SK-N-SH treated with all-trans-retinoic acid at 6 μM for 48 hours (cell line): ENCODE data around the gene DCXR.

Source experiments
- ATAC-seq: fragments of 200-7000 bp; cut with Tn5 transposase; 3 replicates; pipeline ENCODE4 v1.9.1; 2020; ENCODE audit warnings: mild to moderate bottlenecking, moderate library complexity
- BACH2 ChIP-seq: fragments of 250-450 bp; sonication (Bioruptor Pico); IDR thresholded peaks from 2 replicates; pipeline ENCODE4 v1.9.0; 2021; ENCODE audit warnings: mild to moderate bottlenecking, borderline replicate concordance
- CSDC2 ChIP-seq: fragments of 250-450 bp; sonication (Bioruptor Pico); IDR thresholded peaks from 2 replicates; pipeline ENCODE4 v1.5.0; 2020; ENCODE audit warnings: mild to moderate bottlenecking, moderate library complexity
- ESRRG ChIP-seq: fragments of 250-450 bp; sonication (Bioruptor Pico); IDR thresholded peaks from 2 replicates; pipeline ENCODE4 v1.6.1; 2021; ENCODE audit warnings: mild to moderate bottlenecking
- GLIS3 ChIP-seq: fragments of 250-450 bp; sonication (Bioruptor Pico); IDR thresholded peaks from 2 replicates; pipeline ENCODE4 v1.5.0; 2020; ENCODE audit warnings: mild to moderate bottlenecking, moderate library complexity
- ISL1 ChIP-seq: fragments of 250-450 bp; sonication (Bioruptor Pico); IDR thresholded peaks from 2 replicates; pipeline ENCODE4 v2.1.2; 2022; ENCODE audit warnings: mild to moderate bottlenecking, moderate library complexity
- OSR1 ChIP-seq: fragments of 250-450 bp; sonication (Bioruptor Pico); IDR thresholded peaks from 2 replicates; pipeline ENCODE4 v1.8.0; 2022; ENCODE audit warnings: moderate library complexity, mild to moderate bottlenecking, inconsistent platforms
- PPARA ChIP-seq: fragments of 250-450 bp; sonication (Bioruptor Pico); IDR thresholded peaks from 2 replicates; pipeline ENCODE4 v1.5.0; 2020; ENCODE audit warnings: mild to moderate bottlenecking, borderline replicate concordance
- RARB ChIP-seq: fragments of 250-450 bp; sonication (Bioruptor Pico); IDR thresholded peaks from 2 replicates; pipeline ENCODE4 v1.8.0; 2021; ENCODE audit warnings: mild to moderate bottlenecking, moderate library complexity
- SNAI2 ChIP-seq: fragments of 250-450 bp; sonication (Bioruptor Pico); IDR thresholded peaks from 2 replicates; pipeline ENCODE4 v1.5.0; 2020; ENCODE audit warnings: mild to moderate bottlenecking, moderate library complexity
- TCF4 ChIP-seq: fragments of 250-450 bp; sonication (Bioruptor Pico); IDR thresholded peaks from 2 replicates; pipeline ENCODE4 v1.8.0; 2021; ENCODE audit warnings: mild to moderate bottlenecking, moderate library complexity, borderline replicate concordance
- TOX ChIP-seq: fragments of 250-450 bp; sonication (Bioruptor Pico); IDR thresholded peaks from 2 replicates; pipeline ENCODE4 v1.8.0; 2021; ENCODE audit warnings: mild to moderate bottlenecking, moderate library complexity, borderline replicate concordance
- ZC3H10 ChIP-seq: fragments of 250-450 bp; sonication (Bioruptor Pico); IDR thresholded peaks from 2 replicates; pipeline ENCODE4 v1.5.1; 2021; ENCODE audit warnings: mild to moderate bottlenecking, moderate library complexity
- ZFP3 ChIP-seq: fragments of 250-450 bp; sonication (Bioruptor Pico); IDR thresholded peaks from 2 replicates; pipeline ENCODE4 v1.5.0; 2020; ENCODE audit warnings: mild to moderate bottlenecking, moderate library complexity
- ZFP30 ChIP-seq: fragments of 450-650 bp; formaldehyde crosslinking; IDR thresholded peaks from 2 replicates; pipeline ENCODE4 v1.5.0; 2022; ENCODE audit warnings: mild to moderate bottlenecking, moderate library complexity
- ZNF565 ChIP-seq: fragments of 450-650 bp; formaldehyde crosslinking; conservative IDR thresholded peaks from 2 replicates; pipeline ENCODE4 v1.5.0; 2020; ENCODE audit warnings: low read depth, mild to moderate bottlenecking, moderate library complexity
- ZNF8 ChIP-seq: fragments of 450-650 bp; formaldehyde crosslinking; IDR thresholded peaks from 2 replicates; pipeline ENCODE4 v1.5.0; 2020; ENCODE audit warnings: mild to moderate bottlenecking, moderate library complexity
- TF ChIP-seq, protein P1 (sequence below): fragments of 250-450 bp; sonication (Bioruptor Pico); IDR thresholded peaks from 2 replicates; pipeline ENCODE4 v1.5.0; 2020; ENCODE audit warnings: mild to moderate bottlenecking, moderate library complexity
- TF ChIP-seq, protein P2 (sequence below): fragments of 250-450 bp; sonication (Bioruptor Pico); IDR thresholded peaks from 2 replicates; pipeline ENCODE4 v1.8.0; 2021; ENCODE audit warnings: low read depth, mild to moderate bottlenecking, moderate library complexity, borderline replicate concordance
- TF ChIP-seq, protein P3 (sequence below): fragments of 250-450 bp; sonication (Bioruptor Pico); IDR thresholded peaks from 2 replicates; pipeline ENCODE4 v1.5.1; 2021; ENCODE audit warnings: mild to moderate bottlenecking, moderate library complexity
- TF ChIP-seq, protein P4 (sequence below): fragments of 250-450 bp; sonication (Bioruptor Pico); IDR thresholded peaks from 2 replicates; pipeline ENCODE4 v1.8.0; 2020; ENCODE audit warnings: mild to moderate bottlenecking, moderate library complexity, borderline replicate concordance

The DCXR gene

DNA sequence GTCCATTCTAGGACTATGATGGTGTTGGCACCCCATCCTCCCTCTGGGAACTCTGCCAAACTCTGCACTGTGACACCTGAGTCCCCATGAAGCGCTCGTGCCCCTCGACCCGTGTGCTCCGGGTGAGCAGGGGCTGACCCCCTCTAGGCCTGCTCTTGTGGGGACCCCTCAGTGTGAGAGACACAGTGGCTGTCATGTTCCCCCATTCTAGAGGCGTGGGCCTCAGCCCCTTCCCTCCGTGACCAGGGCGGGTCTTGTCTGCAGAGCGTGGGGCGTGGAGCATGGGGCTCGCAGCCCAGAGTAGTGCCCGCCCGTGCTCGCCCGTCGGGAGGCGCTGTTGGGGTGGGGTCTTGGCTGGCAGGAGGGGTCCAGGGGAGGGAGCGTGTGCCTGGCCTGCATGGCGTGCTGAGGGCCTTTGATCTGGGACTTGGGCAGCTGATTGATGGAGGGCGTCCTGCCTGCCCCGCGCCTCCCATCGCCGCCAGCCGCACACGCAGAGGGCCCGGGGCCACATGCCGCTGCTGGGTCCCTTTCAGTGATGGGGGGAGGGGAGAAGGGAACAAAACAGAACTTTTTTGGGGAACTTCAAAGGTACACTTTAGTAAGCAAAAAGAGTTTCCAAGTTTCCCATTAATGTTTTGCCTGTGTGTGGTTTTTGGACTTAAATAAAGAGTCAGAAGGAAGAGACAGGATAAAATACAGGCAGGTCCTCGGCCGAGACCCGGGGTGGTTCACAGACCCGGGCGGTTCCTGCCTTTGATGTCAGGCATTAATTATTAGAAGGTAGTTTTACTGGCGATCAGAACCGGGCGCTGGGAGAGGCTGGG lies 37.3 kb downstream of the DCXR start:
- ATAC-seq, result no peak
- TF ChIP-seq ZFP3, result no peak
- no peak for TF ChIP-seq ISL1 (CRISPR knock-in tag)
- no peak for TF ChIP-seq ESRRG
- TF ChIP-seq, protein P1, sequence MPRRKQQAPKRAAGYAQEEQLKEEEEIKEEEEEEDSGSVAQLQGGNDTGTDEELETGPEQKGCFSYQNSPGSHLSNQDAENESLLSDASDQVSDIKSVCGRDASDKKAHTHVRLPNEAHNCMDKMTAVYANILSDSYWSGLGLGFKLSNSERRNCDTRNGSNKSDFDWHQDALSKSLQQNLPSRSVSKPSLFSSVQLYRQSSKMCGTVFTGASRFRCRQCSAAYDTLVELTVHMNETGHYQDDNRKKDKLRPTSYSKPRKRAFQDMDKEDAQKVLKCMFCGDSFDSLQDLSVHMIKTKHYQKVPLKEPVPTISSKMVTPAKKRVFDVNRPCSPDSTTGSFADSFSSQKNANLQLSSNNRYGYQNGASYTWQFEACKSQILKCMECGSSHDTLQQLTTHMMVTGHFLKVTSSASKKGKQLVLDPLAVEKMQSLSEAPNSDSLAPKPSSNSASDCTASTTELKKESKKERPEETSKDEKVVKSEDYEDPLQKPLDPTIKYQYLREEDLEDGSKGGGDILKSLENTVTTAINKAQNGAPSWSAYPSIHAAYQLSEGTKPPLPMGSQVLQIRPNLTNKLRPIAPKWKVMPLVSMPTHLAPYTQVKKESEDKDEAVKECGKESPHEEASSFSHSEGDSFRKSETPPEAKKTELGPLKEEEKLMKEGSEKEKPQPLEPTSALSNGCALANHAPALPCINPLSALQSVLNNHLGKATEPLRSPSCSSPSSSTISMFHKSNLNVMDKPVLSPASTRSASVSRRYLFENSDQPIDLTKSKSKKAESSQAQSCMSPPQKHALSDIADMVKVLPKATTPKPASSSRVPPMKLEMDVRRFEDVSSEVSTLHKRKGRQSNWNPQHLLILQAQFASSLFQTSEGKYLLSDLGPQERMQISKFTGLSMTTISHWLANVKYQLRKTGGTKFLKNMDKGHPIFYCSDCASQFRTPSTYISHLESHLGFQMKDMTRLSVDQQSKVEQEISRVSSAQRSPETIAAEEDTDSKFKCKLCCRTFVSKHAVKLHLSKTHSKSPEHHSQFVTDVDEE, result no peak
- no peak for TF ChIP-seq GLIS3 (CRISPR knock-in tag)
- TF ChIP-seq OSR1 (CRISPR knock-in tag), result no peak
- TF ChIP-seq CSDC2 (CRISPR knock-in tag), result no peak
- TF ChIP-seq TCF4 (CRISPR knock-in tag), result no peak
- TF ChIP-seq RARB (CRISPR knock-in tag), result no peak

DNA sequence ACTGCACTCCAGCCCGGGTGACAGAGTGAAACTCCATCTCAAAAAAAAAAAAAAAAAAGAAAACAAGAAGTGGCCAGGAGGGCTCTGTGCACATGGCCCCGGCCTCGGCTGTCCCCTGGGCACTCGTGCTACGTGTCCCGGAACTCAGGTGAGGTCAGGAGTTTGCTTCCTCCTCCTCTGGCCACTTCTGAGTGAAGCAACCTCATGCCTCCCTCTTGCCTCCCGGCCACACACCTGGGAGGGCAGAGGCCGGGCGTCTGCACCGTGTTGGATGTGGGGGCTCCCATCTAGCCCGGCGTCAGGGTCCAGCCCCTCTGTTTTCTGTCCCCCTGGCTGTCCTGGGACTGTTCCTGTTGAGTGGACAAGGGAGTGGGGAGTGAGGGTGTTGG lies 37.9 kb downstream of the DCXR start:
- no peak for ATAC-seq
- TF ChIP-seq, protein P2, sequence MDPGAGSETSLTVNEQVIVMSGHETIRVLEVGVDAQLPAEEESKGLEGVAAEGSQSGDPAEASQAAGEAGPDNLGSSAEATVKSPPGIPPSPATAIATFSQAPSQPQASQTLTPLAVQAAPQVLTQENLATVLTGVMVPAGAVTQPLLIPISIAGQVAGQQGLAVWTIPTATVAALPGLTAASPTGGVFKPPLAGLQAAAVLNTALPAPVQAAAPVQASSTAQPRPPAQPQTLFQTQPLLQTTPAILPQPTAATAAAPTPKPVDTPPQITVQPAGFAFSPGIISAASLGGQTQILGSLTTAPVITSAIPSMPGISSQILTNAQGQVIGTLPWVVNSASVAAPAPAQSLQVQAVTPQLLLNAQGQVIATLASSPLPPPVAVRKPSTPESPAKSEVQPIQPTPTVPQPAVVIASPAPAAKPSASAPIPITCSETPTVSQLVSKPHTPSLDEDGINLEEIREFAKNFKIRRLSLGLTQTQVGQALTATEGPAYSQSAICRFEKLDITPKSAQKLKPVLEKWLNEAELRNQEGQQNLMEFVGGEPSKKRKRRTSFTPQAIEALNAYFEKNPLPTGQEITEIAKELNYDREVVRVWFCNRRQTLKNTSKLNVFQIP (CRISPR knock-in tag), result no peak
- no peak for TF ChIP-seq ZFP3
- no peak for TF ChIP-seq ZNF8 (CRISPR knock-in tag)
- TF ChIP-seq BACH2, result no peak
- TF ChIP-seq, protein P3, sequence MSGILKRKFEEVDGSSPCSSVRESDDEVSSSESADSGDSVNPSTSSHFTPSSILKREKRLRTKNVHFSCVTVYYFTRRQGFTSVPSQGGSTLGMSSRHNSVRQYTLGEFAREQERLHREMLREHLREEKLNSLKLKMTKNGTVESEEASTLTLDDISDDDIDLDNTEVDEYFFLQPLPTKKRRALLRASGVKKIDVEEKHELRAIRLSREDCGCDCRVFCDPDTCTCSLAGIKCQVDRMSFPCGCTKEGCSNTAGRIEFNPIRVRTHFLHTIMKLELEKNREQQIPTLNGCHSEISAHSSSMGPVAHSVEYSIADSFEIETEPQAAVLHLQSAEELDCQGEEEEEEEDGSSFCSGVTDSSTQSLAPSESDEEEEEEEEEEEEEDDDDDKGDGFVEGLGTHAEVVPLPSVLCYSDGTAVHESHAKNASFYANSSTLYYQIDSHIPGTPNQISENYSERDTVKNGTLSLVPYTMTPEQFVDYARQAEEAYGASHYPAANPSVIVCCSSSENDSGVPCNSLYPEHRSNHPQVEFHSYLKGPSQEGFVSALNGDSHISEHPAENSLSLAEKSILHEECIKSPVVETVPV (CRISPR knock-in tag), result no peak
- TF ChIP-seq ZNF565 (CRISPR knock-in tag), result no peak
- no peak for TF ChIP-seq ISL1 (CRISPR knock-in tag)
- TF ChIP-seq TCF4 (CRISPR knock-in tag), result no peak
- no peak for TF ChIP-seq OSR1 (CRISPR knock-in tag)
- TF ChIP-seq TOX (CRISPR knock-in tag), result no peak
- TF ChIP-seq PPARA (CRISPR knock-in tag), result no peak
- no peak for TF ChIP-seq RARB (CRISPR knock-in tag)
- no peak for TF ChIP-seq ZFP30
- TF ChIP-seq, protein P4, sequence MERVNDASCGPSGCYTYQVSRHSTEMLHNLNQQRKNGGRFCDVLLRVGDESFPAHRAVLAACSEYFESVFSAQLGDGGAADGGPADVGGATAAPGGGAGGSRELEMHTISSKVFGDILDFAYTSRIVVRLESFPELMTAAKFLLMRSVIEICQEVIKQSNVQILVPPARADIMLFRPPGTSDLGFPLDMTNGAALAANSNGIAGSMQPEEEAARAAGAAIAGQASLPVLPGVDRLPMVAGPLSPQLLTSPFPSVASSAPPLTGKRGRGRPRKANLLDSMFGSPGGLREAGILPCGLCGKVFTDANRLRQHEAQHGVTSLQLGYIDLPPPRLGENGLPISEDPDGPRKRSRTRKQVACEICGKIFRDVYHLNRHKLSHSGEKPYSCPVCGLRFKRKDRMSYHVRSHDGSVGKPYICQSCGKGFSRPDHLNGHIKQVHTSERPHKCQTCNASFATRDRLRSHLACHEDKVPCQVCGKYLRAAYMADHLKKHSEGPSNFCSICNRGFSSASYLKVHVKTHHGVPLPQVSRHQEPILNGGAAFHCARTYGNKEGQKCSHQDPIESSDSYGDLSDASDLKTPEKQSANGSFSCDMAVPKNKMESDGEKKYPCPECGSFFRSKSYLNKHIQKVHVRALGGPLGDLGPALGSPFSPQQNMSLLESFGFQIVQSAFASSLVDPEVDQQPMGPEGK (CRISPR knock-in tag), result no peak
- no peak for TF ChIP-seq GLIS3 (CRISPR knock-in tag)
- TF ChIP-seq CSDC2 (CRISPR knock-in tag), result no peak
- TF ChIP-seq ZC3H10 (CRISPR knock-in tag), result no peak

DNA sequence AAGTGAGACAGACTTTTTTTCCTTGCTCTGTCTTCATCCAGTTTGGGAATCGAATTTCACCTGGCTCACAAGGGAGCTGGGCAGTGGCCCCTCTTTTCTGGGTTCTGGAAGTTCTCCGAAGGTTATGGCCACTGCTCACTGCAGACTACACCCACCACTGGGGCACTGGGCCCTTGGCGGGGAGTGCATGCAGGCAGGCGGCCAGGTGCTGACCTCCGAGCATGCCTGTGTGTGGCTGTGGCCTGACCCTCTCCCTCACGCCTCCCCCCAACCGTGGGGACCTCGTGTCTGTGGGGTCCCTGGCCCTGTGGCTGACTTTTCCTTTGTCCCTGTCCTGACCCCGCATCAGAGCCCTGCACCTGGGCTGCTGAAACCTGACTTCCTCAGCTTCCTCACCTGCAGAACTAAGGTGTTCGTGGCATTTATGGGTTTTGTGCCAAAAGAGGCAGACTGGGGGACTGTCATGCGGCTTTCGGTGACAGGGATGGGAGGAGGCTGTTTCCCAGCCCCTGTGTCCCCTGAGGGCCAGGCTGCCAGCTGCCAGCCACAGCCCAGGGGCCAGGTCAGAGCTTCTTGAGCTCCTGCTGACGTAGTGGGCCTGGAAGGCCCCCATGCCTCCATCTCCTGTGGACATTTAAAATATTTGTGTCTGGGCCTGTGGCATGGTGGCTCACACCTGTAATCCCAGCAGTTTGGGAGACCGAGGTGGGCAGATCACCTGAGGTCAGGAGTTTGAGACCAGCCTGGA lies 38.6 kb downstream of the DCXR start:
- TF ChIP-seq ZNF8 (CRISPR knock-in tag) (no peak), OSR1 (CRISPR knock-in tag) (no peak), RARB (CRISPR knock-in tag) (no peak), TCF4 (CRISPR knock-in tag) (no peak), BACH2 (no peak), SNAI2 (CRISPR knock-in tag) (no peak), CSDC2 (CRISPR knock-in tag) (no peak), ESRRG (no peak), TOX (CRISPR knock-in tag) (no peak), ISL1 (CRISPR knock-in tag) (no peak), ZC3H10 (CRISPR knock-in tag) (no peak)
- TF ChIP-seq, protein P1, result no peak
- TF ChIP-seq, protein P3 (CRISPR knock-in tag), result no peak
- TF ChIP-seq, all 23 proteins: peak for 0
- no peak for ATAC-seq
